ENCODE results near the gene MAPK8IP1.
"Not testable (repeated sequence)": the region's sequence is repeated elsewhere in the genome, so short reads cannot be mapped to it uniquely, and the experiment has no call there.

The MAPK8IP1 gene

DNA sequence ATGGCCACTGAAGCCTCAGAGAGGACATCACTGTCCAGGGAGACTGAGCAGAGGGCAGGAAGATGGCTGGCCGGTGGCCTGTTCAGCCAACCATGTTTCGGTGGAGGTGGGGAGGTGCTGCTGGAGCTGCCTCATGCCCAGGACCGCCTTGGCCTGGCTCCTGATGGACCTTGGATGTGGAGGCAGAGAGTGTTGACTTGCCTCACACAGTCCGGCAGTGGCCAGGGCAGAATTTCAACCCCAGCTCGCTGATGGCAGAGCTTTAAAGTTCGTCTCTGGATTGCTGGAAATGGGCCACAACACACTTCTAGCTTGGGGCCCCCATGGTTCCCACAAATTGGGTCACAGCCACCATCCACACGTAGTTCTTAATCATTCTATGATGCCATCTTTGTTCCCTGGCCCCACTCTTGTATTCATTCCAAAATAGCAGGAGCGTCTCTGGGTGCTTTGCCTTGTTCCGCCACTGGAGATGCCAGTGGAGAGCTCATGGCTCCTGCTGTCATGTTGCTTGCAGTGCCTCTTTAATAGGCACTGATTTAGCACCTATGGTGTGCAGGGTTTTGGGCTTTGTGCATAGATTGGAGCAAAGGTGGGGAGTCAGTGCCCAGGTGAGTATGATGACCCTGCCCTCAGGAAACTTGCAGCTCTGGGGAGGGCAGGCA lies 5.6 kb downstream of the MAPK8IP1 start:
- no peak for DNase-seq (ENCODE audit: low read depth)

- no peak for DNase-seq (ENCODE audit: low read depth)
Measured at GRCh38 chr11:45892856-45893255, 7.4 kb downstream of the MAPK8IP1 start.

- DNase-seq (ENCODE audit: low read depth): no peak
Measured at GRCh38 chr11:45894555-45895247, 9.2 kb downstream of the MAPK8IP1 start.

GRCh38 chr11:45895553-45896259 lies 10.3 kb downstream of the MAPK8IP1 start:
- no peak for DNase-seq (ENCODE audit: low read depth)

GRCh38 chr11:45896422-45896984 lies 11.1 kb downstream of the MAPK8IP1 start:
- DNase-seq (ENCODE audit: low read depth): no peak

GRCh38 chr11:45897556-45897955 lies 12.1 kb downstream of the MAPK8IP1 start:
- peak; percentile 19 for DNase-seq (ENCODE audit: low read depth)

GRCh38 chr11:45899086-45899447 lies 13.6 kb downstream of the MAPK8IP1 start:
- DNase-seq (ENCODE audit: low read depth): no peak

GRCh38 chr11:45899448-45900174 lies 14.2 kb downstream of the MAPK8IP1 start:
- peak; percentile 90 for DNase-seq (ENCODE audit: low read depth)

DNA sequence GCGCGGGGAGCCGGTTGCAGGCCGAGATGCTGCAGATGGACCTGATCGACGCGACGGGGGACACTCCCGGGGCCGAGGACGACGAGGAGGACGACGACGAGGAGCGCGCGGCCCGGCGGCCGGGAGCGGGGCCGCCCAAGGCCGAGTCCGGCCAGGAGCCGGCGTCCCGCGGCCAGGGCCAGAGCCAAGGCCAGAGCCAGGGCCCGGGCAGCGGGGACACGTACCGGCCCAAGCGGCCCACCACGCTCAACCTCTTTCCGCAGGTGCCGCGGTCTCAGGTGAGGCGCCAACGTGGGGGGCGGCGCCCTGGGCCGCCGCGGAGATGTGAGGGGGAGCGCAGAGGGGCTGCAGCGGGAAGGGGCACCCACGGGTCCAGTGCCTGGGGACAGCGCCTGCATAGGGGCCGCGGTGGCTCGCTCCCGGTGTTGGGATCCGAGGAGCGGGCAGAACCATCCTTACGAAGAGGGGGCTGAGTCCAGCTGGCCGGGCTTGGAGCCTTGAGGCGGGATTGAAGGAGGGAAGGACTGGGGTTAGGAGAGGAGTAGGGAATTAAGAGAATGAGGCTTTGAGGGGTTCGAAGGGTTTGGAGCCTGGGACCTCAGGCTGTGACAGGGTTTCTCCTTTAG lies 14.8 kb downstream of the MAPK8IP1 start:
- DNase-seq (ENCODE audit: low read depth): peak; percentile 31

- no peak for DNase-seq (ENCODE audit: low read depth)
Measured at GRCh38 chr11:45900916-45901617, 15.6 kb downstream of the MAPK8IP1 start.

DNA sequence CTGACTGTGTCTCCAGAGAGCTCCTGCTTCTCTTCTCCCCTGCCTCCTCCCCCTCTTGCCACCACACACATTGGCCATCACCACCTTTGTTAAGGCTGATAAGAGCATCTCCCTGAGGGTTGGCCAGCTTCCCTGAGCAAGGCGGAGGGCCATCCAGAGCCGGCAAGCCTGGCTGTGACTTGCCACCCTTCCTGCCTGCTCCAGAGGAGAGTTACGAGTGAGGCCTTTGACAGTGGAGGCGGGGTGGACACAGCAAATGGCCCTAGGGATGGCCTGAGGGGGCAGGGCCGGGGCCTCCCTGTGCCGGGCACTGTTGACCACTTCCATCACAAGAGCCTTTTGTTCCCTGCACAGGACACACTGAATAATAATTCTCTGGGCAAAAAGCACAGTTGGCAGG lies 16.2 kb downstream of the MAPK8IP1 start:
- no peak for DNase-seq (ENCODE audit: low read depth)

DNA sequence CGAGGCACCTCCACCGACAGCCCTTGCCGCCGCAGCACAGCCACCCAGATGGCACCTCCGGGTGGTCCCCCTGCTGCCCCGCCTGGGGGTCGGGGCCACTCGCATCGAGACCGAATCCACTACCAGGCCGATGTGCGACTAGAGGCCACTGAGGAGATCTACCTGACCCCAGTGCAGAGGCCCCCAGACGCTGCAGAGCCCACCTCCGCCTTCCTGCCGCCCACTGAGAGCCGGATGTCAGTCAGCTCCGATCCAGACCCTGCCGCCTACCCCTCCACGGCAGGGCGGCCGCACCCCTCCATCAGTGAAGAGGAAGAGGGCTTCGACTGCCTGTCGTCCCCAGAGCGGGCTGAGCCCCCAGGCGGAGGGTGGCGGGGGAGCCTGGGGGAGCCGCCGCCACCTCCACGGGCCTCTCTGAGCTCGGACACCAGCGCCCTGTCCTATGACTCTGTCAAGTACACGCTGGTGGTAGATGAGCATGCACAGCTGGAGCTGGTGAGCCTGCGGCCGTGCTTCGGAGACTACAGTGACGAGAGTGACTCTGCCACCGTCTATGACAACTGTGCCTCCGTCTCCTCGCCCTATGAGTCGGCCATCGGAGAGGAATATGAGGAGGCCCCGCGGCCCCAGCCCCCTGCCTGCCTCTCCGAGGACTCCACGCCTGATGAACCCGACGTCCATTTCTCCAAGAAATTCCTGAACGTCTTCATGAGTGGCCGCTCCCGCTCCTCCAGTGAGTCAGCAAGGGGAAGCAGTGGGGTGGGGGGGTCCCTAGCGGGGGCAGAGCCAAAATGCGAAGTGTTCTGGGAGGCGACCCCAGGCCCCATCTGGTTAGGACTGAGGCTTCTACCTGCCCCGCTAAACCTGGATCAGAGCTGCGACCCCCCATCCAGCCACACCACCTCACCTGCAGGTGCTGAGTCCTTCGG lies 17.3 kb downstream of the MAPK8IP1 start:
- no peak for DNase-seq (ENCODE audit: low read depth)

DNA sequence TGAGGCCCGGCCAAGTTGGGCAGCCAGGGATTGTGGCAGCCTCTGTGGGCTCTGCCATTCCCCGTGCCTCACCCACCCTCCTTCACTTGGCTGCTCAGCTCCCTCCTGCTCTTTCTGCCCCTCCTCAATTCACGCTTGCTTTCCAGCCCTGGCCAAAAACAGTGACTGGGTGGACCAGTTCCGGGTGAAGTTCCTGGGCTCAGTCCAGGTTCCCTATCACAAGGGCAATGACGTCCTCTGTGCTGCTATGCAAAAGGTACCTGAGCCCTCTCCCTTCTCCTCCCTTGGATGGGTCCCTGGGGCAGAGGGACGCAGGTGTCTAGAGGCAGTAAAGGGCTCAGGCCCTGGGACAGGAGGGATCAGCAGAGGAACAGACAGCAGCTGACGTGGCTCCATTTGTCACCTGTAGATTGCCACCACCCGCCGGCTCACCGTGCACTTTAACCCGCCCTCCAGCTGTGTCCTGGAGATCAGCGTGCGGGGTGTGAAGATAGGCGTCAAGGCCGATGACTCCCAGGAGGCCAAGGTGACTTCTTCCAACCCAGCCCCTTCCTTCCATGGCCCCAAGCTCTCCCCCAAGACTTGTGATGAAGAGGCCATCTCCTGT lies 19.0 kb downstream of the MAPK8IP1 start:
- DNase-seq (ENCODE audit: low read depth): no peak

GRCh38 chr11:45905095-45905494 lies 19.6 kb downstream of the MAPK8IP1 start:
- no peak for DNase-seq (ENCODE audit: low read depth)

DNA sequence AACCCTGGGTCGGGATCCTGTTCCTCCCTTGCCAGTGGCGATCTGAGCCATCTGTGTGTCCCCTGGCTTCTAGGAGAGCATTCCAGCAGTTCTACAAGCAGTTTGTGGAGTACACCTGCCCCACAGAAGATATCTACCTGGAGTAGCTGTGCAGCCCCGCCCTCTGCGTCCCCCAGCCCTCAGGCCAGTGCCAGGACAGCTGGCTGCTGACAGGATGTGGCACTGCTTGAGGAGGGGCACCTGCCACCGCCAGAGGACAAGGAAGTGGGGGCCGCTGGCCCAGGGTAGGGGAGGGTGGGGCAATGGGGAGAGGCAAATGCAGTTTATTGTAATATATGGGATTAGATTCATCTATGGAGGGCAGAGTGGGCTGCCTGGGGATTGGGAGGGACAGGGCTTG lies 20.1 kb downstream of the MAPK8IP1 start:
- DNase-seq (ENCODE audit: low read depth): not testable (repeated sequence)

- no peak for DNase-seq (ENCODE audit: low read depth)
Measured at GRCh38 chr11:45906096-45906682, 20.7 kb downstream of the MAPK8IP1 start.

- peak; percentile 25 for DNase-seq (ENCODE audit: low read depth)
Measured at GRCh38 chr11:45906965-45907611, 21.6 kb downstream of the MAPK8IP1 start, which contains the start of gene FREY1. TSS of gene FREY1 (minus strand) at chr11:45907271. CDS start at chr11:45907245, 26 bp downstream.

GRCh38 chr11:45907911-45908370 lies 22.5 kb downstream of the MAPK8IP1 start:
- no peak for DNase-seq (ENCODE audit: low read depth)
